Testis (tissue), 3 donors: ENCODE results near the gene KLHL21. TPM values are rescaled to one million over a fixed set of nuclear protein-coding genes. Genes with fewer than 3 reads are reported as not detected.

Experiments used
- DNase-seq: peaks from one replicate; pipeline ENCODE4 v3.0.0-alpha.2; 2019
- H3K27ac ChIP-seq, 2 donors: fragments of 200-600 bp; sonication (generic); one replicate each; pipeline ENCODE4 v1.5.1; 2019
- H3K27me3 ChIP-seq: fragments of 200-600 bp; sonication (generic); one replicate; pipeline ENCODE4 v1.5.1; 2019
- H3K36me3 ChIP-seq: fragments of 200-600 bp; sonication (generic); one replicate; pipeline ENCODE4 v1.5.1; 2017; ENCODE audit warnings: low read depth; ENCODE audit errors: missing control alignments
- H3K4me1 ChIP-seq: fragments of 200-600 bp; sonication (generic); one replicate; pipeline ENCODE4 v1.5.1; 2019
- H3K4me3 ChIP-seq, 2 donors: fragments of 200-600 bp; sonication (generic); one replicate each; pipeline ENCODE4 v1.5.1; 2017 to 2019
- H3K9me3 ChIP-seq: fragments of 200-600 bp; sonication (generic); one replicate; pipeline ENCODE4 v1.5.1; 2017
- POLR2A ChIP-seq: fragments of 450-650 bp; IDR thresholded peaks from one replicate; pipeline ENCODE4 v1.6.1; 2017; ENCODE audit warnings: antibody characterized with exemption, mild to moderate bottlenecking, moderate library complexity
- WGBS, 2 donors: methylation state at CpG; one replicate each; pipeline ENCODE4 v1.1.5; 2018; 5-methylcytosine and 5-hydroxymethylcytosine counted together
- intact Hi-C: fragments of 100-400 bp; cut with DNase I; formaldehyde crosslinking; loops from one replicate; pipeline ENCODE4 v1.15.1; 2023; ENCODE audit warnings: low total_unique reads
- polyA plus RNA-seq: library from polyadenylated mRNA; stranded (reverse); fragments of 350-450 nt; fragmentation: Illumina TruSeq; extraction: RNeasy Lipid Tissue Mini Kit (QIAGEN cat#74804); gene quantifications from one replicate; pipeline ENCODE4 v1.2.3, GENCODE V29; 2014; ENCODE audit warnings: low read depth, low replicate concordance; ENCODE audit not compliant: insufficient read depth
- total RNA-seq, 2 donors: library from RNA; depleted of rRNA; stranded (reverse); fragments of >200 nt; gene quantifications; one replicate each; pipeline ENCODE4 v1.2.3, GENCODE V29; 2016
- TF ChIP-seq, protein P1 (sequence below), 3 experiments: fragments of 450-650 bp in 2 of 3; fragments of 200-600 bp in 1 of 3; sonication (generic) in 1 of 3; IDR thresholded peaks; one replicate each; pipeline ENCODE4 v1.5.1; 2016 to 2019; ENCODE audit warnings: antibody characterized with exemption in 3 of 3, mild to moderate bottlenecking in 2 of 3, moderate library complexity in 1 of 3

The KLHL21 gene
- total and polyA plus RNA-seq, 3 donors from 2014 or later = 31.1 to 84.6 (median 71.7) TPM

DNA sequence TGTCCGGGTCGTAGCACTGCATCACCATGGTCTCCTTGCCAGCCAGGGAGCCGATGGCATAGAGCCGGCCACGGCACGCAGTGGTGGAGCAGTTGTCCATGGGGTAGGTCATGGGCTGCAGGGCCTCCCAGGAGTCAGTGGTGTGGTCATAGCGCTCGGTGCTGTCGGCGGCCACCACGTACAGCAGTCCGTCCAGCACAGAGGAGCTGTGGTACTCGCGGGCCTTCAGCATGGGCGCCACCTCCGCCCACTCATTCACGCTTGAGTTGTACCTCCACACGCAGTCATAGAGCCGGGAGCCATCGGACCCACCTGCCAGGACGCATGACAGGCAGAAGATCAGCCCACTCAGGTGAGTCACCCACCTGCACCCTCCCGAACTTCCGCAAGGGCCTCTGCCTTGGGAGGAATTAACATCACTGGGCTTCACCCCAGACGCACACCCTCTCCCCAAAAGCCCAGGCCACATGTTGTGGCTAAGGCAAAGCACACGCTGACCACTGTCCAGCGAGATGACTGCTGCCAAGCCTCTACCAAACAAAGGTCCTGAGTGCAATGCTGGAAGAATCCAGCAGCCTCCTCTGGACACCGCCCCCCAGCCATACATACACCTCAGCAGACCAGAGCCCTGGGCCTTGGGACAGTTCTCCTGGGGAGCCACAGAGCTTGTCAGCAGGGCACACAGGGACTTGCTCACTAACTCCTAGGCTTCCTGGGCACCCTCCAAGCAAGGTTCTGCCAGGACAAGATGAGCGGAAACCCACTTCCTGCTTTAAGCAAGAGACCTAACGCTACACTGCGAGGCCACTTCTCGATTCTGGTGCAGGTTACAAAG lies 3.3 kb downstream of the KLHL21 start:
- peaks cover 41% of the 10 kb centered on the region for H3K4me1 ChIP-seq

DNA sequence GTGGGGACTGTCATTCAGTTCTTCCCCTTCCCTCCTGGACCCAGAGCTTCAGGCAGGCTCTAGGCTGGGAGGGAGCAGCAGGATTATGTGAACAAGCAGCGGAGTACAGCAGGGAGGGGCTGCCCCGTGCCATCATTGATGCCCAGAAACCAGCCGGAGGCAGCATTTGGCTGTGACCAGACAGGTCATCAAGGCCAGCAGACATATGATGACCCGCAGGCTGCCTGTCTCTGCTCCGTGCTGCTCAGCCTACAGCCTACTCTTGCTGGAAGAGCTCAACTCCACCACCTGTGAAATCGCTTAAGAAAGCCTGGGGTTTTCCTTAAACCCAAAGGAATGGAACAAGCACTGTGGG lies 4.9 kb downstream of the KLHL21 start:
- peaks cover 36% of the 10 kb centered on the region for H3K4me1 ChIP-seq
- no peak overlapping the region for H3K4me3 ChIP-seq
- no peaks in the 10 kb centered on the region for H3K27me3 ChIP-seq
- no peaks in the 10 kb centered on the region for H3K36me3 ChIP-seq
- no peak overlapping the region for H3K27ac ChIP-seq
- DNase-seq = no peak
- intact Hi-C loops = no loop called here
- TF ChIP-seq, protein P1, sequence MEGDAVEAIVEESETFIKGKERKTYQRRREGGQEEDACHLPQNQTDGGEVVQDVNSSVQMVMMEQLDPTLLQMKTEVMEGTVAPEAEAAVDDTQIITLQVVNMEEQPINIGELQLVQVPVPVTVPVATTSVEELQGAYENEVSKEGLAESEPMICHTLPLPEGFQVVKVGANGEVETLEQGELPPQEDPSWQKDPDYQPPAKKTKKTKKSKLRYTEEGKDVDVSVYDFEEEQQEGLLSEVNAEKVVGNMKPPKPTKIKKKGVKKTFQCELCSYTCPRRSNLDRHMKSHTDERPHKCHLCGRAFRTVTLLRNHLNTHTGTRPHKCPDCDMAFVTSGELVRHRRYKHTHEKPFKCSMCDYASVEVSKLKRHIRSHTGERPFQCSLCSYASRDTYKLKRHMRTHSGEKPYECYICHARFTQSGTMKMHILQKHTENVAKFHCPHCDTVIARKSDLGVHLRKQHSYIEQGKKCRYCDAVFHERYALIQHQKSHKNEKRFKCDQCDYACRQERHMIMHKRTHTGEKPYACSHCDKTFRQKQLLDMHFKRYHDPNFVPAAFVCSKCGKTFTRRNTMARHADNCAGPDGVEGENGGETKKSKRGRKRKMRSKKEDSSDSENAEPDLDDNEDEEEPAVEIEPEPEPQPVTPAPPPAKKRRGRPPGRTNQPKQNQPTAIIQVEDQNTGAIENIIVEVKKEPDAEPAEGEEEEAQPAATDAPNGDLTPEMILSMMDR (IDR thresholded peaks at IDR 0.05) = no peak
- TF ChIP-seq POLR2A = no peak
- H3K9me3 ChIP-seq = no peaks in the 10 kb centered on the region
- WGBS, 2 donors = 81 to 82% methylated on average over 3 to 6 of the region's 6 CpGs

More for the DNA sequence above, 3.3 kb downstream of the KLHL21 start:
- peak overlapping the region in 1 of 2 donors; percentile 96 for H3K4me3 ChIP-seq
- no peaks in the 10 kb centered on the region for H3K36me3 ChIP-seq
- intact Hi-C loops = no loop called here
- no peak overlapping the region for H3K27ac ChIP-seq
- no peak for TF ChIP-seq POLR2A
- TF ChIP-seq, protein P1 (IDR thresholded peaks at IDR 0.05) = no peak
- no peak for DNase-seq
- H3K27me3 ChIP-seq = no peaks in the 10 kb centered on the region
- 83 to 86% methylated on average over 12 to 31 of the region's 31 CpGs for WGBS, 2 donors
- H3K9me3 ChIP-seq = no peaks in the 10 kb centered on the region

DNA sequence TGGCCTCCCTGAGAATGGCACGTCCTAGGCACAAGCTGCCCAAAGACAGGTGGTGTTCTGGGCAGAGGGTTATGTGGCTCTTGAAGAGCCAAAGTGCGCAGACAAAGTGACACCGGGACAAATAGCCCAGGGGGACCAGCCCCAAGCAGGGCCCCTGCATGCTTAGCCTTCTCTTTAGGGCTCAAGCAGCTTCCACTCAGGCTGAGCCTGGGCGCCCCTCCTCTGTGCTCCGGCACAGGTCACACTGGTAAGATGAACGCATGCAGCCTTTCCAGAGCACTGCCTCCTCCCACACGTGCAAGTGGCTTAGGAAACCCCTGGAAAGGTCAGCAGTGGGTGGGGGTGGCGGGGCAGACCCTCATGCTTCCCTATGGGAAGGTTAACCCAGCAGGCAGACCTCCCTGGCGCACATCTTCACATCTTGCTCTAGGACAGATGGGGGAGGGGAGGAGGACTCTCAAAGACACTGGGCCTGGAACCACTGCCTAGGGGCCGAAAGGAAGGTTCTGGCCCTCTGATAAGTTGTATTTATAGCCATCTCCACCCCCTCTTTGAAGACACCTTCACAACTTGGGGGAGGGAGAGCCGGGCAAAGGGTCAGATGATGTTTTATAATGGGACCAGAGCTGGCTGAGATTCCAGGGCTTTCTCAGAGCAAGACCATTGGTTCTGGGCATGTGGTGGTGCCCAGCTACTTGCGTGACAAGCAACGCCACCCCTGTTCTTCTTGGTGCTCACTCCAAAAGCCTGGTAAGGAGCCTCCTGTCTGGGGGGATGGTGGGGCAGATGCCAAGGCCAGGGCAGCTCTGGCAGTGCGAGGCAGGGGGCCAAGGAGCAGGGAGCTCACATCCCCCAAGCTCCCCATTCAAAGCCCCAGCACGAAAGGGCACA lies 5.5 kb downstream of the KLHL21 start:
- Histone ChIP-seq H3K27ac (no peak overlapping the region), H3K4me3 (no peak overlapping the region), H3K9me3 (no peaks in the 10 kb centered on the region), H3K27me3 (no peaks in the 10 kb centered on the region), H3K36me3 (no peaks in the 10 kb centered on the region), H3K4me1 (peaks cover 36% of the 10 kb centered on the region)
- intact Hi-C loops = no loop called here
- WGBS, 2 donors = 62 to 70% methylated on average over 8 to 15 of the region's 15 CpGs
- DNase-seq = no peak
- TF ChIP-seq, protein P1 (IDR thresholded peaks at IDR 0.05) = no peak
- no peak for TF ChIP-seq POLR2A

DNA sequence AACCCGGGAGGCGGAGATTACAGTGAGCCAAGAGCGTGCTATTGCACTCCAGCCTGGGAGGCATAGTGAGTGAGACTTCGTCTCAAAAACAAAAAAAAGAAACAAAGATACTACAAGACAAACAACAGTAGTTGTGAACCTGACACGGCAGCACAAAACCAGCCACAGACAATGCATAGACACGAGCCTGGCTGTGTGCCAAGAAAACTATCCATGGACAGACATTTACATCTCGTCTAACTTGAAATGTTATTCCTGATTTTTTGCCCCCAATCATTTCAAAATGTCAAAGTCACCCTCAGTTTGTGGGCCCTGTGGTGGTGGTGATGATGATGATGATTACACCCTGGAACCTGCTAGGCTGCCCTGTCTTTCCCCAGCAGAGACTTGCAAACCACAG lies 6.3 kb downstream of the KLHL21 start:
- peaks cover 36% of the 10 kb centered on the region for H3K4me1 ChIP-seq
- intact Hi-C loops = no loop called here
- TF ChIP-seq, protein P1 (IDR thresholded peaks at IDR 0.05) = no peak
- no peak for TF ChIP-seq POLR2A
- WGBS, 2 donors = 63 to 70% methylated on average over 7 of the region's 7 CpGs
- no peak overlapping the region for H3K4me3 ChIP-seq
- H3K9me3 ChIP-seq = no peaks in the 10 kb centered on the region
- H3K36me3 ChIP-seq = no peaks in the 10 kb centered on the region
- no peaks in the 10 kb centered on the region for H3K27me3 ChIP-seq
- no peak for DNase-seq
- H3K27ac ChIP-seq = no peak overlapping the region
